ENCODE data around the gene UBL4A. TPM values are rescaled to one million over a fixed set of nuclear protein-coding genes. Genes with fewer than 3 reads are reported as not detected.
"Not testable (repeated sequence)": the region's sequence is repeated elsewhere in the genome, so short reads cannot be mapped to it uniquely, and the experiment has no call there.

The UBL4A gene
- total RNA-seq, 1 donor from 2014 or later, result 48.8 TPM

DNA sequence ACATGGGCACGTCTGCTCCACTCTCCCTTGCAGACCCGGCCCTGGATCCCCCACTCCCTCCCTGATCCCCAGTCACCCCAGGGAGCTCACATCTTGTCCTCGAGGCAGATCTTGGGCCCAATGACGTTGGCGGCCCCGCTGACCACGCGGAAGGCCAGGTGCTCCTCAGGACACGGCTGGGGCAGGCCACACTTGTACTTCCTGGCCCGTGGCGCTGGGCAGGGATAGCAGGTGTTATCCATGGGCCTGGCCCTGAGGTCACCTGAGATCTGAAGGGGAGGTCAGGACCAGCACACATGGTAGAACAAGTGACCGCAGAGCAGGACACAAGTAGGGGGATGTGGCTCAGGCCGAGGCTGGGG lies 21.9 kb upstream of the UBL4A start:
- DNase-seq (ENCODE audit: low read depth), result no peak

DNA sequence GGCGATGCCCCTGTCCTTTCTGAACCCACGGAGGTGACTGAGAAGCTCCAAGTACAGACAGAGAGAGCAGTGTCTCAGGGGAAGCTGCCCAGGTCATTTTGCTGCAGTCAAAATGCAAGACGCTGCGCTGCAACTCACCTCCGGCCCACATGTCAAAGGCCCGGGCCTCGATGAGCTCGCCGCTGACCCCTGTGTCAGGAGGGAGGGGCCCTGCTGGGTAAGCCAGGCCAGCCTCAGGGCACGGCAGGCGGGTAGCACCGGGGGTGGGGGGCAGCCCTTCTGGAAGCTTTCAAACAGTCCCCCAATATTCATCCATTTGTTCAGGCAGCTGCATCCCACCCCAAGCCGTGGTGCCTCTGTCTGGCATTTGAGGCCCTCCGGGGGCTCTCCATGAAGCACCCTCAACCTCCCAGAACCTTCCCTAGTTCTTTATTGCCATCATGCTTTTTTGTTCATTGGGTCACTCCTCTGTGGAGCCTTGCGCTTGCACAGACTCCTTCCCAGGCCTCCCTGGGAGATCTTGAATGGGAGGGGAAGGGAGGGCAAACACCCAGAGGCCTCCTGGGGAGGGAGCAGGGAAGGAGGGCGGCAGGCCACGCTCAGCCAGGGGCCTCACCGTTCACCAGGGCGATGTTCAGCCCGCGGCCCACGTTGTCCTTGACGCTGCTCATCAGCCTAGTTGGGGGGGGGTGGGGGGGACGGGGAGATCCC lies 21.4 kb upstream of the UBL4A start:
- no peak for DNase-seq (ENCODE audit: low read depth)

DNA sequence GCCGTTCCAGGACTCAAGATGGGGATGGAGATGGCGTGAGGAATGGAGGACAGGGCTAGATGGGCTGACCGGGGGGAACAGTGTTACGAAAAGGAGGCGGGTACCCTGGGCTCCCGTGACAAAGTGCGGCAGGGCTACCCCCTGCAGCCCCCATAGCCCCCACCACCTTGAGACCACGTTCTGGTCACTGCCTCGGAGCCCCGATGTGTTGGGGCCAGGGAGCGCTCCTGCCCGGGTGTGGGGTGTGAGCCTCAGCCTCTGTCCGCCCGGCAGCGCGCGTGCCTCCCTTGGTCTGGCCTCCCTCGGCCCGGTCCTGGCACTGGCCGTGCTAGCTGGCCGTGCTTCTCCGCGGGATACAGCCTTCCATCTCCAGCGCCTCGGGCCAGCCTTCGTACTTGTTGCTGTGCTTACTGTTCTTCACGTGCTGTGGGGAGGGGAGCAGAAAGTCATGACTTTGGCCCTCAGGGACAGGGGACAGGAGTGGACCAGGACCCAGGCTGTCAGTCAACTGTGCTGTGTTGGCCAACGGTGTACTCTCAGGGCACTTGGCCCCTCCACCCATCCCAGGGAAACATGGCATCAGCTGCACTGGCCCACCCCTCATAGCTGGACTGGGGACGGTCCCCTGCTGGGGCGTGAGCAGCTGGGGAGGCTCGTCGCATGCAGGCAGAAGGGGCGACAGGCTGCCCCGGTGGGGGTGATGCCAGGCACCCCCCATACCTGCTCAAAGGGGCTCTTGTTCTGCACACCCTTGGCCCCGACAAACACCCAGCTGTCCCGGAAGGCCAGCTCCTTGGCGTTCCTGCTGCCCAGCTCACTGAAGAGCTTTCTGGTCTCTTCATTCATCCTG lies 20.3 kb upstream of the UBL4A start:
- no peak for DNase-seq (ENCODE audit: low read depth)

DNA sequence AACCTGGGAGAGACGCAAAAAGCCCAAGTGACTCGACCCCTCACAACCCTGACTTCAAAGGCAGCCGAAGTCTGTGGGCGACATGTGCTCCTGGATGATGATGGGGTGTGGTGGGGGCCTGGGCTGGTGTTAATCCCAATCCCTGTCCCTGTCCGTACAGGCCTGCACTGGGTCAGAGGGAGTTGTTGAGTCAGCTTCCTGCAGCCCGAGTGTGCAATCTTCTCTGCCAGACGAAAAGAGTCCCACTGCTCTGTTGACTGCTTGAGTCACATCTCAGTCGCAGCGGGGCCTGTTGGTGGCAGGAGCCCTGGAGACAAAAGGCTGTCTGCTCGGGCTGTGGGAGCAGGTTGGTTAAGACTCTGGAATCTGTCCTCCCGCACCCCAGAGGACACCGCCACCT lies 19.3 kb upstream of the UBL4A start:
- no peak for DNase-seq (ENCODE audit: low read depth)

DNA sequence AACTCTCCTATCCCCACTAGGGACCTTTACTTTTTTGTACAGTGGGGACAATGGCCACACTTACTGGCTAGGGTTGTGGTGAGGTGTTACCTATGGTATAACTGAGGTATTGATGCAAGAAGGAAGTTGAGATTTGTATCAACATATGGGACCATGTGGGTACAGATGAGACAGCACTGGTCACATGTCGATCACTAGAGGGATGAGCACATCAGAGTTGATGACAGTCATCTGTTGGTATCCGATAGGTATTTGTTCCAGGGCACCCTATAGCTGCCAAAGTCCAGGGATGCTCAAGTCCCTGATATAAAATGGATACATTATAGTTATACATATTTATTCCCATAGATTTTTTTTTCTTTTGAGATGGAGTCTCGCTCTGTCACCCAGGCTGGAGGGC lies 16.6 kb upstream of the UBL4A start:
- DNase-seq (ENCODE audit: low read depth), result no peak

DNA sequence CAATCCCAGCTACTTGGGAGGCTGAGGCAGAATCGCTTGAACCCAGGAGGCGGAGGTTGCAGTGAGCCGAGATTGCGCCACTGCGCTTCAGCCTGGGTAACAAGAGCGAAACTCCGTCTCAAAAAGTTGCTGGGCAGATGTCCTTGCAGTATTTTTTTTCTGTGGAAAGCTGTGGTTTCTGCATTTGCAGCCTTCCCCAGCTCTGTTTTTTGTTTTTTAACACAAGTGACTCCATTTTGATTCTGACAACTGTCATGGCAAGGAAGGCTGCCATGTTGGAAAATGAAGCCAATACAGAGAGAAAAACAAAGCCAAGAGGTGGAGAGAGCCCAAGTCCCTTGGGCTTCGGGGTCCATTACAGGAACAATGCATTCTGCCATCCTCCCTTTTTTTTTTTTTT lies 15.7 kb upstream of the UBL4A start:
- no peak for DNase-seq (ENCODE audit: low read depth)

DNA sequence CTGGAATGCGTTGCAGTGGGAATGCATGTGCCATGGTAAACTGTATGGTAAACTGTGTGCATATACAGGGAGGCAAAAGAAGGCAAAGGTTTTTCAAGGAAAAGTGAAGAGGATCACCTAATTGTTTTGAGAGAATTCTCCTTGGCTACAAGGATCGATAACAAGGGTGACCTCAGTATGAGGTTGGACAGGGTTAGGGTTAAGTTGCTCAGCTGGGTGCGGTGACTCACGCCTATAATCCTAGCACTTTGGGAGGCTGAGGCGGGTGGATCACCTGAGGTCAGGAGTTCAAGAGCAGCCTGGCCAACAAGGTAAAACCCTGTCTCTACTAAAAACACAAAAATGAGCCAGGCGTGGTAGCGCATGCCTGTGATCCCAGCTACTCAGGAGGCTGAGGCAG lies 15.0 kb upstream of the UBL4A start:
- not testable (repeated sequence) for DNase-seq (ENCODE audit: low read depth)

DNA sequence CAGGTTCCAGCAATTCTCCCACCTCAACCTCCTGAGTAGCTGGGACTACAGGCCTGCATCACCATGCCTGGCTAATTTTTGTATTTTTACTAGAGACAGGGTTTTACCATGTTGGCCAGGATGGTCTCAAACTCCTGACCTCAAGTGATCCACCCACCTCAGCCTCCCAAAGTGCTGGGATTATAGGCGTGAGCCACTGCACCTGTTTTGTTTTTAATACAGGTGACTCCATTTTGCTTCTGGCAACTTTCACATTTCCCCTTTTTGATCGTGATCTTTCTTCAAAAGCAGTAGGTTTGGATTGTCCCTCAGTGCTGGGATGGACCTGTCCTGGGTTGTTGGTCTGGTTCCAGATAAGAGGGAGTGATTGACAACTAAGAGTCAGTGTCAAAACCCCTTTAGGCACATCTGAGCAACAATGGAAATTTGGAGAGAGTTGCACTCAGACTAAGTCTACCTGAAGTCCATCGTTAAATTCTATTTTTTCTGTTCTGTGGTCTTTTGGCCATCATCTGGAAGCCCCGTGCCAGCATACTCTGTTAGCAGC lies 10.2 kb upstream of the UBL4A start:
- not testable (repeated sequence) for DNase-seq (ENCODE audit: low read depth)

DNA sequence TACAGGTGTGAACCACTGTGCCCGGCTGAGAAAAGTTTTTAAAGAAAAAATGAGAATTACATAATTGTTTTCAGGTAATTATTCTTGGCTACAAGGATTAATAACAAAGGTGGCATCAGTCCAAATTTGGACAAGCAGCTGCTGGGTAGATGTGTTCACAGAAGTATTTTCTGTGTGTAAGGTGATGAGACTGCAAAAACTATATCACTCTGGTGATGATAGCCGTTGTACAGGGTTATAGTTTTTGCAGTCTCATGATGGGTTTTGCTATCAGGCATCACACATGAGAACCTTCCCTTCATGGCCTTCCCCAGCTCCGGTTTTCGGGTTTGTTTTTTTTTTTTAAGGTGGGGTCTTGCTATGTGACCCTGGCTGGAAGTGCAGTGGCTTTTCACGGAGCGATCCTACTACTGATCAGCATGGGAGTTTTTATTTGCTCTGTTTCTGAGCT lies 9.1 kb upstream of the UBL4A start:
- DNase-seq (ENCODE audit: low read depth), result no peak

DNA sequence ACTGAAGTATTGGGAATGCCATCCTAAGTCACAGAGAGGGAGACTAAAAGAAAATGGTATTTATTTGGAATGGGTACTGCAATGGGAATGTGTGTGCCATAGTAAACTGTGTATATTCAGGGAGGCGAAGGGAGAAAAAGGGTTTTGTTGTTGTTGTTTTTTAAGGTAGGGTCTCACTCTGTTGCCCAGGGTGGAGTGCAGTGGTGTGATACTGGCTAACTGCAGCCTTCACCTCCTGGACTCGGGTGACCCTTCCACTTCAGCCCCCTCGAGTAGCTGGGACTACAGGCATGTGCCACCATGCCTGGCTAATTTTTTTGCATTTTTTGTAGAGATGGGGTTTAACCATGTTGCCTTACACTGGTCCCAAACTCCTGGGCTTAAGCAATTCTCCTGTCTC lies 8.3 kb upstream of the UBL4A start:
- no peak for DNase-seq (ENCODE audit: low read depth)

DNA sequence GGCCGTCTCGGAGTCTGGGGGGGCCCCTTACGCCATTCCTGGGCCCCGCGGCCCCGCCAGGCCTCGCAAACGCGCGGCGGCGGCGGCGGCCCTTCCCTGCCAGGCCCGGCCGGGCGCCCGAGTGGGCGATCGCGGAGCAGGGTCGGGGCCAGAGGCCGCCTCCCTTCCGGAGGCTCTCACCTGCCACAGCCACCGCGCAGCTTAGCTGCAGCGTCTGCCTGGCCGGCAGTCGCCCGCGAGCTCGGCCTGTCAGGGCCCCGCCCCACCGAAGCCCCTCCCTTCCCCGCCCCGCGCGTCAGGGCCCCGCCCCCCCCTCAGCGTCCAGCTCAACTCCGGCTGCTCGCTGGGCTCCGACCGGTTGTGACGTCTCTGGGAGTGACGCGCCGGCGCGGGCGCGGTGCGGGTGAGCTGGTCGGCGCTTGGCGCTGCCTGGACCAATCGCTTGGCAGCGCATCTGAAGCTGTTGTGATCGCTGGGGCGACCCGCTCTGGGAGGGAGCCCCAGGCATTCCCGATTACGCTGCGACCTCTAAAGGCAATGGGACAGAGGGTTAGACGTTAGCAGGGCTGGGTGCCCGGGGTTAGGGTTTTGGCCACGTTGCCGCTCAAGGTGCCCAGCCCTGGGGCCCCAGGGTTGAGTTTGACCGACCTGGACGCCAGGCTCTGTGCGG lies 4.1 kb upstream of the UBL4A start, which contains the start of gene SLC10A3:
Gene SLC10A3 (minus strand): TSS at position 216 of the 670 bp plus-strand sequence. CDS start 1,689 bp downstream, outside the sequence.
- DNase-seq (ENCODE audit: low read depth), result peak; percentile 83

DNA sequence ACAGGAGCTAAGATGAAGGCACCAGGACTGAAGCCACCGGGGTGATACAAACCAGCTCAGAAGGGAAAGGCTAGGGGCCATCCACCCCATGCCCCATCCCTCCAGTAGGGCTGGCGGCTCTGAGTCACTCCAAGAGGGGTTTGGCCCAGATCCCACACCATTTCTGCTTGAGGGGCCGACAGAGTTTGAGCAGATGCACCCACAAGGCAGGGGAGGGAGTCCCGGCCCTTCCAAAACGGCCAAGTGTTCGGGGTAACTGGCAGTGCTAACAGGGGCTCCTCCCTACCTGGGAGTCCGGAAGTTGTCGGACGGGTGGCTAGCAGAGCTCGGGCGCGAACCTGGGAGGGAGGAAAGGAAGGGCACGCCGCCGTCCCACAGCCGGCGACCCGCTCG lies 3.6 kb upstream of the UBL4A start:
- peak; percentile 19 for DNase-seq (ENCODE audit: low read depth)

DNA sequence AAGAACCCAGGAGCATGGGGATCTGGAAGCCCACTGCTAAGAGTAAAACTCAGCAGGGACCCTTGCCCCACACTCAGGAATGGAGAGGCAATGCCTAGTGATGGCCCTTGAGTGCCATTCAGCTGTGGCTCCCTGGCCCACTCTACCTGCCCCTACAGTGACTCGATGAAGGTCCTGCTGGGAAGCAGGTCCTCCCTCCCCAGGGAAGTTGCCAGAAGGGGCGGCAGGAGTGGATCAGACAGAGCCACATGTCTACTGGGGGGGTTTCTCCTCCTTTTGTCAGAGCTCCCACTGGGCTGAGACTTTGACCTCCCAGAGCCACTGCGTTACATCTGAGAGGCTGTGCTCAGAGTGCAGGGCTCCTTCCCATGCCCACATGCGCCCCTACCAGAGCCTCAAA lies 2.8 kb upstream of the UBL4A start:
- DNase-seq (ENCODE audit: low read depth), result no peak

DNA sequence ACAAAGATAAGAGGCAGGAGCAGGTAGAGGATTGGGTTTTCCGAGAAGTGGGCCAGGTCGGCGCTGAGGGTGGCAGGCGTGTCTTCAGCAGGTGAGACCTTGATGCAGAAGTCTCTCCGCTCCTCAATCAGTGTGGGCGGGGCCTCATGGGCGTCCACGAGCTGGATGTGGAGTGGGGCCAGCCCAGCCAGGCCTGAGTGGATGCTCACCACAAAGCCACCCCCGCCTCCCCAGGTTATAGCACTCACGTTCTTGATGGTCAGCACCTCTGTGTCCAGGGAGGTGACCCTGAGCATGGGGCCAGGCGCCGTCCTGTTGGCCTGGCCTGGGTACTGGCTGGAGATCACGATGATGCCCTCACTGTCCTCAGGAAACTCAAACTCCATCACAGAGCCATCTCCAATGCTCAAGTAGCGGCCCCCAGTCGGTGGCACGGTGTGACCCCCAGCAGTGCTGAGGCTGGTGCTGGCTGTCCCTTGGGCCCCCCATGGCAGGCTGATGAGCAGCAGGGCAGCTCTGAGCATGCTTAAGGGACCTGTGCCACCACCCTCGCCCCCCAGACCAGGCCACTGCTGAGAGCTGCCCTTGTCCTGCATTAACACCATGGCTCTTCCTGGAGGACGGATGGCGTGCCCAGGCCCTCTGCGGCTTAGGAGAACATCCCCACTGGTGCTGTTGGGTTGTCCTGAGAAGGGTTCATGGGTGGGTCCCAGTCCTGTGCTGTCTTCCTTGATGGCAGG lies 2.1 kb upstream of the UBL4A start:
- no peak for DNase-seq (ENCODE audit: low read depth)

DNA sequence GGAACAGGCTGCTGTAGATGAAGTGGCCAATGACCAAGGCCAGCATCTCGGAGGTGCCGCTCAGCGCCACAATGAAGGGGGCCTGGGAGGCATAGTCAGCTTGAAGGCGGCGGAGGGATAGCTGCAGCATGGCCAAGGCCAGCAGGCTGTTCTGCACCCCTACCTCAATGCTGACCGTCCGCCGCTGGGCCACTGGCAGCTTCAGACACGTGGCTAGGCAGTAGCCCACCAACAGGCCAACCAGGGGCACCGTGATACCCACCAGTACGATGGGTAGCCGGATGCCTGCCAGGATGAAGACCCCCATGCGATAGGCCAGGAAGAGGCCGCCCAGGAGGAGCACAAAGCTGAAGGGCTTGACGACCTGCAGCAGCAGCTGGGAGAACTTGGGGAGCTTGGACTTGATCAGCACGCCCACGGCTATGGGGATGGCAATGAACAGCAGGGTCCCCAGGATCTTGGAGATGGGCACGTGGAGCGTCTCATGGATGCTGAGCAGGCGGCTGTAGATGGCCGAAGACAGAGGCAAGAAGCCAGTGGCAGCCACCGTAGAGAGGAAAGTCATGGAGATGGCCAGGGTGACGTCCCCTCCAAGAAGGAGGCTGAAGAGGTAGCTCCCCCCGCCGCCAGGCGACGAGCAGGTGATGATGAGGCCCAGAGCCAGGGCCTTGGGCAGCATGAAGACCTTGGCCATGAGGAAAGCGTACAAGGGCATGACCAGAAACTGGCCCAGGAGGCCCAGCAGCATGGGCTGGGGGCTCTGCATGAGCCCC lies 1.3 kb upstream of the UBL4A start:
- DNase-seq (ENCODE audit: low read depth), result no peak

DNA sequence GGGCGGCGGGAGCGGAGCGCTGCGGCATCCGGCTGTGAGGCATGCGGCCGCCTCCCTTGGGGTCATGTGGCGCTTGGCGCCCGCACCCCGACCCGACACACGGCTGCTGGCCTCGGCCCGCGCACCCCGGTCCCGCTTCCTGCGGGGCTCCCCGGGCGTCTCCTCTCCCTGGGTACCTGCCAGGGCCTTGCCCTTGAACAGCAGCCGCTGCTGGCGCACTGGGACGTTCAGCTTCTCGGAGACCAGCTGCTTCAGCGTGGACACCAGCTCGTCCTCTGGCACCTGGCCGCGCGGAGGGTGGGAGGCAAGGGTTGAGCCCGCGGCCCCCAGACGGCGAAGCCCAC lies 391 bp downstream of the UBL4A start:
- DNase-seq (ENCODE audit: low read depth), result no peak

DNA sequence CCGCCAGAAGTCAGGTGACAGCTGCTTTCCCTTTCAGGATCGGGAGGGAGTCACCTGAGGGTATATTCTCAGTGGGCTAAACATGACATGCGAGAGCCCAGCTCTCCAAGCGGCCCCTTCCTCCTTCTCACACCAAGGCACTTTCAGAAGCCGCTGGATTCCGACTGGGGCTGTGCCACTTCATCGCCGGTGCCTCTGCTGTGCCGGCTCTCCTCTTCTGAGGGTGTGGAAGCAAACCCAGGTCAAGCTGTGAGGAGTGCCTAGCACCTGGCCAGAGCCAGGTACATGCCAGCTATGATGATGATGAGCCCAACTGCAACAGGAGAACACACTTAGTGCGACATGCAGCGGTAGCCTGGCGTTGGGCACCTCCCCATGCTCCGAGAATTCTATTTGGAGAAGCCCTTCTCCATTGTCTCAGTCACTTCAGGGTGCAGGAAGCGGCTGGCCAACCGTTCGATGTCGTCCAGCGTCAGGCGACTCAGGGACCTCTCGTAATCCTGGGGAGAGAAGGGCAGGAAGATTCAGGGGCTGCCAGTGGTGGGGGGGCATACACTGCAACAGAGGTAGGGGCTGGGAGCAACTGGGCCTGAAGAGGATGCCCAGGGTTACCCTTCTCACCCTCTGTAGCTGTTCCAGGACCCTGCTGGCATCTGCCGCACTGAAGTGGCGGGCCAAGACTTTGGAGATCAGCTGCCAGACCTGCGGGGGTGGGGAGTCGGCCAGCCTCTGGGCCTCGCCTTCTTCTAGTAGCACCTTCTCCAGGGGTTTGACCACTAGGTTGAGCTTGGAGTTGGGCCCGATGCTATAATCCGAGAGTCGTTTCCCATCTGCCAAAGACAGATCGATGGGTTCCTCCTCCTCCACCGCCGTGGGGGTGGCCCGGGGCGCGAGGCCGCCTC lies 1.0 kb downstream of the UBL4A start:
- no peak for DNase-seq (ENCODE audit: low read depth)

DNA sequence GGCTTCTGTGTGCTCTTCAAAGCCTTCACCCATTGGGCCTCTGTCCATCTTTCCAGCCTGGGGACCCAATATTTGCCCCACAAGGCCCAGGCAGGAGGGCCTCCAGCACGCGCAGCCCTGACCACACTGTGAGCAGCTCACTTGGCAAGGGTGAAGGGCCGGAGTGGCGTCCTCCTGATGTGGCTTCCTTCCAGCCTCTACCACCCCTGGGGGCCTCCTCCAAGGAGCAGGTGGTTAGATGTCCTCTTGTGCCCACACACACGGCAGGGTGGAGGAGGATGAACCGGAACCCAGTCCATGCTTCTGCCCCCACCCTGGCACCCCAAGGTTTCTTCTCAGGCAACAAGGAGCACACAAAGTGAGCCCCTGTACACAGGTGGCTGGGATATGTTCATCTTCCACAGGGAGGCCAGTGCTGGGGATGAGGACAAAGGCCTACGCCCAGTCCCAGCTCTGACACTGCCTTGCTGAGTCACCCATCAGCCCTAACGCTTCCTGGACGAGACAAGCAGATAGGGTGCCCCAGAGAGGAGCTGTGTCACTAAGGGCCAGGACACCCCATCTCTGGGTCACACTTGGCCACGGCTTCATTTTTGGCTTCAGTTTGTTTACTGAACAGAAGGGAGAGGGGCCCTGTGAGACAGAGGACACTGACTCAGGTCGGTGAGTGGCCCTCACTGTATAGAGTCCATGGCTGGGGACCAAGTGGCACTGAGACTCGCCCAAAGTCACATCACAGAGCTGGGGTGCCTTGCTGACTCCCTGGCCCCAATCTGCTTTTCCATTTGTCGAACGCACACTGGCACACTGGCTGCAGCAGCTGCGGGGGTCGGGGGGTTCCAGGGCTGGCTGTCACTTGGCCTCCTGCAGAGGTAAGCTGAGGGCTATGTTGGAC lies 1.9 kb downstream of the UBL4A start:
- no peak for DNase-seq (ENCODE audit: low read depth)

DNA sequence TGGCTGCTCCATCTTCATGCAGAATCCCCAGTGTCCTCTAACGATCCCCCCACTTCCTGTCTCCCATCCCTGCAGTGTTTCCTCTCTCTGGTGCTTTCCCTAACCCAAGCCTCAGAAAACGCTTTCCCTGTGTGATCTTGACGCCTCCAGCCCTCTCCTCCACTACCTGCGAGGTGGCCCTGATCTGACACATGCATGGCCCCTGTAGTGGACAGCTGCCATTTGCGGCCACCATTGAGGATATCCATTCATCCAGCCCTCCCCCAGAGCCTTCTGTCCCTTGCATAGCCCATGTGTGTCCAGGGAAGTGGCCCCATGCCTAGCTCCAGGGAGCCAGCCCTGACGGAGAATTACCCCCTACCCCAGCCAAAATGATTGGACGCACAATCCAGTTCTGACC lies 3.1 kb downstream of the UBL4A start:
- no peak for DNase-seq (ENCODE audit: low read depth)
